Stomach (tissue), 4 donors: ENCODE data around the gene ANKFY1.

Experiments
- EP300 ChIP-seq: sonication (generic); formaldehyde crosslinking; IDR thresholded peaks from one replicate; pipeline ENCODE4 v1.6.1; 2017; ENCODE audit warnings: antibody characterized with exemption
- POLR2A ChIP-seq, 4 donors: fragments of 450-650 bp; IDR thresholded peaks; one replicate each; pipeline ENCODE4 v1.6.1; 2016; ENCODE audit warnings: antibody characterized with exemption in 4 of 4, control low read depth in 2 of 4, mild to moderate bottlenecking in 1 of 4, moderate library complexity in 1 of 4
- POLR2AphosphoS5 ChIP-seq, 3 donors: sonication (generic); formaldehyde crosslinking; IDR thresholded peaks; one replicate each; pipeline ENCODE4 v1.6.1; 2016; ENCODE audit warnings: antibody characterized with exemption in 3 of 3
- TF ChIP-seq, protein P1 (sequence below), 7 experiments: fragments of 450-650 bp in 4 of 7; fragments of 200-600 bp in 3 of 7; sonication (generic) in 3 of 7; IDR thresholded peaks; one replicate each; pipeline ENCODE4 v1.5.1; 2016 to 2019; ENCODE audit warnings: antibody characterized with exemption in 7 of 7, control low read depth in 2 of 7, mild to moderate bottlenecking in 1 of 7

DNA sequence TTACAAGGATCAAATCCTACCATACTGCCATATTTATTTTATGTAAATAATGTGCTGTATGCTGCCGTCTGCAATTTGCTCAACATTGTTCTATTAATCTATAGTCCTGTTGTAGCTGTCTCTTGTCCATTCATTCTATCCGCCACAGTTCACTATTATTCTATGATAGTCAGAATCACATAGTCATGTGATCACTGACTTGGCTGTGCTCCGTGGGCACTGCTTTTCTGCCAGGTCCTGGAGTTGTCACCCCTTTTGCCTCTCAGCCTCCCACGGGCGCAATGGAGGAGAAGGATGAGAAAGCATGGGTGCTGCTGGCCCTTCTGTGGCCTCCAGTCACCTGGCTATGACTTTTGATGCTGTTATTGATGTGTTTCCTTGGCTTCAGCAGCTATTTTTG, 37.3 kb upstream of the ANKFY1 start:
- TF ChIP-seq, protein P1, sequence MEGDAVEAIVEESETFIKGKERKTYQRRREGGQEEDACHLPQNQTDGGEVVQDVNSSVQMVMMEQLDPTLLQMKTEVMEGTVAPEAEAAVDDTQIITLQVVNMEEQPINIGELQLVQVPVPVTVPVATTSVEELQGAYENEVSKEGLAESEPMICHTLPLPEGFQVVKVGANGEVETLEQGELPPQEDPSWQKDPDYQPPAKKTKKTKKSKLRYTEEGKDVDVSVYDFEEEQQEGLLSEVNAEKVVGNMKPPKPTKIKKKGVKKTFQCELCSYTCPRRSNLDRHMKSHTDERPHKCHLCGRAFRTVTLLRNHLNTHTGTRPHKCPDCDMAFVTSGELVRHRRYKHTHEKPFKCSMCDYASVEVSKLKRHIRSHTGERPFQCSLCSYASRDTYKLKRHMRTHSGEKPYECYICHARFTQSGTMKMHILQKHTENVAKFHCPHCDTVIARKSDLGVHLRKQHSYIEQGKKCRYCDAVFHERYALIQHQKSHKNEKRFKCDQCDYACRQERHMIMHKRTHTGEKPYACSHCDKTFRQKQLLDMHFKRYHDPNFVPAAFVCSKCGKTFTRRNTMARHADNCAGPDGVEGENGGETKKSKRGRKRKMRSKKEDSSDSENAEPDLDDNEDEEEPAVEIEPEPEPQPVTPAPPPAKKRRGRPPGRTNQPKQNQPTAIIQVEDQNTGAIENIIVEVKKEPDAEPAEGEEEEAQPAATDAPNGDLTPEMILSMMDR (IDR thresholded peaks at IDR 0.05), result no peak
- TF ChIP-seq POLR2A (IDR thresholded peaks at IDR 0.05), result no peak
- TF ChIP-seq POLR2AphosphoS5 (IDR thresholded peaks at IDR 0.05), result no peak
- no peak for TF ChIP-seq EP300
